ENCODE measurements around the gene CDH16.
"Not testable (repeated sequence)": the region's sequence is repeated elsewhere in the genome, so short reads cannot be mapped to it uniquely, and the experiment has no call there.

The CDH16 gene, protein sequence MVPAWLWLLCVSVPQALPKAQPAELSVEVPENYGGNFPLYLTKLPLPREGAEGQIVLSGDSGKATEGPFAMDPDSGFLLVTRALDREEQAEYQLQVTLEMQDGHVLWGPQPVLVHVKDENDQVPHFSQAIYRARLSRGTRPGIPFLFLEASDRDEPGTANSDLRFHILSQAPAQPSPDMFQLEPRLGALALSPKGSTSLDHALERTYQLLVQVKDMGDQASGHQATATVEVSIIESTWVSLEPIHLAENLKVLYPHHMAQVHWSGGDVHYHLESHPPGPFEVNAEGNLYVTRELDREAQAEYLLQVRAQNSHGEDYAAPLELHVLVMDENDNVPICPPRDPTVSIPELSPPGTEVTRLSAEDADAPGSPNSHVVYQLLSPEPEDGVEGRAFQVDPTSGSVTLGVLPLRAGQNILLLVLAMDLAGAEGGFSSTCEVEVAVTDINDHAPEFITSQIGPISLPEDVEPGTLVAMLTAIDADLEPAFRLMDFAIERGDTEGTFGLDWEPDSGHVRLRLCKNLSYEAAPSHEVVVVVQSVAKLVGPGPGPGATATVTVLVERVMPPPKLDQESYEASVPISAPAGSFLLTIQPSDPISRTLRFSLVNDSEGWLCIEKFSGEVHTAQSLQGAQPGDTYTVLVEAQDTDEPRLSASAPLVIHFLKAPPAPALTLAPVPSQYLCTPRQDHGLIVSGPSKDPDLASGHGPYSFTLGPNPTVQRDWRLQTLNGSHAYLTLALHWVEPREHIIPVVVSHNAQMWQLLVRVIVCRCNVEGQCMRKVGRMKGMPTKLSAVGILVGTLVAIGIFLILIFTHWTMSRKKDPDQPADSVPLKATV

DNA sequence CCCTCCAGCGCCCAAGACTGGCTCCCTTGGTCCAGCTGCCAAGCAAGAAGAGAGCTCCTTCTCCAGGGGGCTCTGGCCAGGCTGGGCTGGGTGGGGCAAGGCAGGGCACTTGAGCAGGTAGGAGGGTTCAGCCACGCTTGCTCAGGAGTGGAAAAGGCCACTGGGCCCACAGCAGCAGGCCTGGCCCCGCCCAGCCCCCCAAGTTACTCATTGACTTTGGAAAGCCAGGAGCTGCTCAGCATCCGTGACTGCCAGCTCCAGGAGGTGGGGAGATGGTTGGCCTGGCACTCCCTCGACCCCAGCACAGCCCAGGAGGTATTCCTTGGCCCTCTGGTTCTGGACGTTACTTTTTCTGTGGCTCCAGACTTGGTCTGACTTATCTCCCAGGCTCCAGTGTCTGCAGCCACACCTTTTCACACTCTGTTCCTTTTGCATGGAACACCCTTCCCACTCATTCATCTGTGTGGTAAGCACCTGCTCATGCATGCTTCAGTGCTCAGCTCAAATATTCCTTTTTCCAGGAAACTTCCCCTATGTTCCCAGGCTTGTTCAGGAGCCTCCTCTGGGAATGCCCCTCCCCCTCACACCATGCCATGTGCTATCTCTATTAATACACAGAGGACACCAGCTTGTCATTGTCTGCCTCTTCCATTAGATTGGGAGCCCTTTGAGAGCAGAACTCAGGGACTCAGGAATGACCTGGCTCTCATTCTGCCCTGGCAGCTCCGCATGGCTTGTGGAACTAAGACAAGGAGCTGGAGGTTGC lies at the start of gene CDH16:
Gene CDH16, minus strand, starts transcription at position 83 of the 766 bp plus-strand sequence. CDS start 820 bp downstream, outside the sequence.
- DNase-seq (ENCODE audit: low spot score): no peak

DNA sequence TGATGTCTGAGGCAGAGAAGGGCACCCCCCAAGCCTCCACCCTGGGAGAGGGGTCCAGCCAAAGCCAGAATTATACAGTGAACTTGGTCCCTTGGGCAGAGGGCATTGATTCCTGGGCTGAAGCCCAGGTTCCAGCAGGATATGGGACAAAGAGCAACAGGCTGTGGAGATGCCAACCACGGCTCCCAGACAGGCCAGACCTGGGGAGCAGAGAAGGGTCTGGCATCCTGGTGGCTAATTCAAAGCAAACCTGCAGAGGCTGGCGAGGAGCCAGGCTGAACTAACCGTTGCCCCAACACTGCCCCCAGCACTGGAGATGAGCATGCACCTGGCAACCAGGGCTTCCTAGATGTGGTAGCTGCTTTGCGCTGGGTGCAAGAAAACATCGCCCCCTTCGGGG lies 45.4 kb upstream of the CDH16 start:
- no peak for DNase-seq (ENCODE audit: low spot score)

DNA sequence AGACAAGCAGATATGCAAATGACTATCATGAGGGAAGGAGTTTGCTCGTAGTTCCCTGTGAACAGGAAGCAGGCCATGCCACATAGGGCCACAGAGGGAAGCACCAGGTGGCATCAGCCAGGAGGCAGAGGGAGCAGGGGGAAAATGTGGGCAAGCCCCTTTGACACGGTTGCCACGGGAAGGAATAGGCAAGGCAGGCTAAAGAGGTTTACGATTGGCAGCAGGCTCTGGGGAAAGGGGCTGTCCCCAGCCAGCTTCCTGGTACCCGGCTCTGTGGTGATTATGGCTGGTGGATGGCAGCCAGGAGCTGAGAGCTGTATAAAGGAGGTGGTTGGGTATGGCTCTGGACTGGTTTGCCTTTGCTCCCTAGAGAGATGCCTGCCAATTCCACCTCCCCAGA lies 43.2 kb upstream of the CDH16 start:
- DNase-seq (ENCODE audit: low spot score): no peak

DNA sequence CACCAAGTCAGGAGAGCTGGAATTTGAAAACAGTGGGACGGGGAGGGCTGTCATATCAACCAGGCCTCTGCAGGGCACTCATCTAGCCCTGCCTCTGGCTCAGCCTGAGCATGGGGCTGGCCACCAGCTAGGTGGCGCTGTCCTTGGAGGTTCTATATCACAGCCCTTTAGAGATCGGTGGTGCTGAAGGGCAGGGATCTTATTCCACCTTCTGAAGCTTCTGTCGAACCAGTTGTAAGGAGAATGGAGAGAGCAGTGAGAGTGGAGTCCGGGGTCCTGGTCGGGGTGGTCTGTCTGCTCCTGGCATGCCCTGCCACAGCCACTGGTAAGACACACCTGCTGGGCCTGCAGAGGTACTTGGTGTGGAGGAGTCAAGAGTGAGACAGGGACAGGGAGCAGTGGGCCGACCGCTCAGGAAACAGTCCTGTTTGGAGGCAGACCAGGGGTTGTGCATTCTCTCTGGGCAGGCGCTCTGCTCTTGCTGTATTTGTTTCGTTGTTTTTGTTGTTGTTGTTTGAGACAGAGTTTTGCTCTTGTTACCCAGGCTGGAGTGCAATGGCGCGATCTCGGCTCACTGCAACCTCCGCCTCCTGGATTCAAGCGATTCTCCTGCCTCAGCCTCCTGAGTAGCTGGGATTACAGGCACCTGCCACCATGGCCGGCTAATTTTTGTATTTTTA lies 42.5 kb upstream of the CDH16 start, which contains the start of gene CES3:
Gene CES3, plus strand, starts transcription at position 202 of the 680 bp plus-strand sequence. Its CDS starts 42 bp downstream, at position 244.
- DNase-seq (ENCODE audit: low spot score): peak; percentile 41

DNA sequence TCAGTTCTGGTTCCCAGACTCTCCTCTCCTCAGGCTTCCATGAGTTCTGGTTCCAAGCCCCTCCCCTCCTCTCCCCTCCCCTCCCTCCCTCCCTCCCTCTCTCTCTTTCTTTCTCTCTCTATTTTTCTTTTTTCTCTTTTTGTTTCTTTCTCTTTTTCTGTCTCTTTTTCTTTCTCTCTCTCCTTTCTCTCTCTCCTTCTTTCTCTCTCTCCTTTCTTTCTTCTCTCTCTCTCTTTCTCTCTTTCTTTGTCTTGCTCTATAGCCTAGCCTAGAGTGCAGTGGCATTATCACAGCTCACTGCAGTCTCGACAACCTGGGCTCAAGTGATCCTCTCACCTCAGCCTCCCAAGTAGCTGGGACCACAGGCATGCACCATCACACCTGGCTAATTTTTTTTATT lies 41.6 kb upstream of the CDH16 start:
- no peak for DNase-seq (ENCODE audit: low spot score)

DNA sequence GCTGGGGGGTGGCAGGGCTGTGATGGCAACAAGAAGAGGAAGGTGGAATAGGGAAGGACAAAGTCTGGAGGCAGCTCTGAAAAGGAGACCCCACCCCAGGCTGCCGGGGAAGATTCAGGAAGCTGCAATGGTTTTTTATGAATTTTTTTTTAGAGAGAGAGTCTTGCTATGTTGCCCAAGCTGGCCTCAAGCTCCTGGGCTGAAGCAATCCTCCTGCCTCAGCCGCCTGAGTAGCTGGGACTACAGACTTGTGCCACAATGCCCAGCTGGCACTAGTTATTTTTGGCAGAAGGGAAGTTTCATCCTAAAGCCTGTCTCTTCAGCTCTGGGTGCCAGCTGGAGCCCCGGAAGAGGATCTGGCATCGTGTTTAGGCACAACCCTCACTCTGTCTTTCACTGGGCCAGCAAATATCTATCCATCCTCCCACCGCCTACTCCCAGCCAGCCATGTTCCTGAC lies 41.0 kb upstream of the CDH16 start:
- no peak for DNase-seq (ENCODE audit: low spot score)

DNA sequence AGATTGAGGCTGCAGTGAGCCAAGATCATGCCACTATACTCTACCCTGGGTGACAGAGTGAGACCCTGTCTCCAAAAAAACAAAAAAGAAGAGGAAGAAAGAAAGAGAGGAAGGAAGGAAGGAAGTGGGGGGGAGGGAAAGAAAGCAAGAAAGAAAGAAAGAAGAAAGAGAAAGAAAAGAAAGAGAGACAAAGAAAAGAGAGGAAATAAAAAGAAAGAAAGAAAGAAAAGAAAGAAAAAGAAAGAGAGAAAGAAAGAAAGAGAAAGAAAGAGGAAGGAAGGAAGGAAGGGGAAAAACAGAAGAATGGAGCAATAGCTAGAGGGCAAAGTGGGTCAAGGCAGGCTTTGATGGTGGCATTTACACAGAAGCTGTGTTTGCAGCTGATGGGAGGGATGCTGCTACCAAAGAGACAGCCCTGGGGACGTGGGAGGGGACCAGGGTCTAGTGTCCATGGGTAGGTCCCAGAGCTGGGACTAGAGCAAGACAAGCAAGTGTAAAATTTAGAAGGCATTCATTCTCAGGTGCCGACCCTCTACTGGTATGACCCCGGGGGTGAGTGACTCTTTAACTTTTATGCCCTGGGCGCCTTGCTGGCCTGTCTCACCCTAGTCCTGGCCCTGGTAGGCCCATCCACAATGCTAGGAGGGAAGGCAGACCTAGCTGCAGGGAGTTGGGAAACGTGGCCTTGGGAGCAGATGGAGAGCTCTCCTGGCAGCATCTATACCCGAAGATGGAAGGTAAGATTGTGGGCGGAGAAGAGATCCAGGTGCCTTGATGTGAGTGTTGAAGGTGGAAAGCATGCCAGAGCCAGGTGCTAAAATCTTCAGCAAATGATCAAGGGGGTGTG lies 40.4 kb upstream of the CDH16 start:
- no peak for DNase-seq (ENCODE audit: low spot score)

DNA sequence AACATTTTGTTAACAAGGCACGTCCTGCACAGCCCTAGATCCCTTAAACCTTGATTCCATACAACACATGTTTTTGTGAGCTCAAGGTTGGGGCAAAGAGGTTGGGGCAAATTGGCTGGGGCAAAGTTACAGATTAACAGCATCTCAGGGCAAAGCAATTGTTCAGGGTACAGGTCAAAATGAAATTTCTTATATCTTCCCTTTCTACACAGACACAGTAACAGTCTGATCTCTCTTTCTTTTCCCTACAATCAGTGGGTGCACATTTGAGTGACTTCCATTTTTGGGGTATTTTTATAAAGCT lies 37.4 kb upstream of the CDH16 start:
- DNase-seq (ENCODE audit: low spot score): not testable (repeated sequence)

DNA sequence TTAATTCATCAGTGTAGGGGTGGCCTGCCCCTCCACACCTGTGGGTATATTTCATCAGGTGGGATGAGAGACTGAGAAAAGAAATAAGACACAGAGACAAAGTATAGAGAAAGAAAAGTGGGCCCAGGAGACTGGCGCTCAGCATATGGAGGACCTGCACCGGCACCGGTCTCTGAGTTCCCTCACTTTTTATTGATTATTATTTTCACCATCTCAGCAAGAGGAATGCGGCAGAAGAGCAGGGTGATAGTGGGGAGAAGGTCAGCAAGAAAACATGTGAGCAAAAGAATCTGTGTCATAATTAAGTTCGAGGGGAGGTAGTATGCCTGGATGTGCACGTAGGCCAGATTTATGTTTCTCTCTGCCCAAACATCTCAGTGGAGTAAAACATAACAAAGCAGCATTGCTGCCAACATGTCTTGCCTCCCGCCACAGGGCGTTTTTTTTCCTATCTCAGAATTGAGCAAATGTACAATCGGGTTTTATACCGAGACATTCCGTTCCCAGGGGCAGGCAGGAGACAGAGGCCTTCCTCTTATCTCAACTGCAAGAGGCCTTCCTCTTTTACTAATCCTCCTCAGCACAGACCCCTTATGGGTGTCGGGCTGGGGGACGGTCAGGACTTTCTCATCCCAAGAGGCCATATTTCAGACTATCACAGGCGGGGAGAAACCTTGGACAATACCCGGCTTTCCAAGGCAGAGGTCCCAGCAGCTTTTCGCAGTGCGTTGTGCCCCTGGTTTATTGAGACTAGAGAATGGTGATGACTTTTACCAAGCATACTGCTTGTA lies 36.9 kb upstream of the CDH16 start:
- not testable (repeated sequence) for DNase-seq (ENCODE audit: low spot score)

DNA sequence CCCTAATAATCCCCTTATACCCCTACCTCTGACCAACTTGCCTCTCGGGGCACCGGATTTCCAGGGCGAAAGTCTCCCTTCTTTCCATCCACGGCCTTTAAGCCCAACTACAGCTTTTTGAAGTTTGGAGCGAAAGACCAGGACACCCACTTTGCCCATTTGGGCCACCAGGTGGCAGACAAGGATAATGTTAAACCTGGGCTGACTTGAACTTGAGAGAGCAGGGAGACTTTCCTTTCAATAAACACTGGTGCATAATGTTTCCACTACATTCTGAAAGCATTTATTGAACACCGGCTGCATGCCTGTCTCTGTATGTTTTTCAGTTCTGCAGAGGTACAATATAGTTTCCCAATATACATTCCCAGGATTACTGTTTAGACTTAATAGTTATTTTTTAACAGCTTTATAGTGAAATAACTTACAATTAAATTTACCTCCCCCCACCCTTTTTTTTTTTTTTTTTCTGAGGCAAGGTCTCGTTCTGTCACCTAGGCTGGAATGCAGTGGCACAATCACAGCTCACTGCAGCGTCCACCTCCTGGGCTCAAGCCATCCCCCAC lies 35.5 kb upstream of the CDH16 start:
- peak; percentile 70 for DNase-seq (ENCODE audit: low spot score)

DNA sequence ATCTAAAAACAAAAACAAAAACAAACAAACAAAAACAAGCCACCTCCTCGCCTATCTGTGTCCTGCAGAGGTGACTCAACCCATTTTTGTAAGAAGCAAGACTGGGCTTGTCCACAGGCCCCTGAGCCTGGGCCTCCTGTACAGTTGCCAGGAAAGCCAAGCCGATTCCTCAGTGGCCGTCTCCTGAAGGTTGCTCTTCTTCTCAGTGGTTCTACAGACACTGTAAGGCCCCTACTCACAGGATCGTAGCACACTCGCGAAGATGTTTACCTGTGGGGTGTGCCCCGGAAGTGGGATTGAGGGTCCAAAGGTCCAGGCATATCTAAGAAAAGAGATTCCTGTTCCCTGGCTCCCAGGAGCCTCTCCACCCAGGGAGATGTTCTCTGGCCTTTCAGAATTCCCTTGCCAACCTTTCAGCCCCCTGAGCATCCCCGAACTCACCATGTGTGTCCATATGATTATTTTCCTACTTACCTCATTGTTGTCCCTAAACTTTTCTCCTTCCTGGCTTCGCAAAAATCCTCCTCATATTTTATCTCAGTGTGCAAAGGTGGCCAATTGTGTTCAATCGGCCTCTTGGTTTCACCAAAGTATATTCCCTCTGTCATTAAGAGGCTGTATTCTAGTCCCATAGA lies 34.9 kb upstream of the CDH16 start:
- DNase-seq (ENCODE audit: low spot score): no peak

DNA sequence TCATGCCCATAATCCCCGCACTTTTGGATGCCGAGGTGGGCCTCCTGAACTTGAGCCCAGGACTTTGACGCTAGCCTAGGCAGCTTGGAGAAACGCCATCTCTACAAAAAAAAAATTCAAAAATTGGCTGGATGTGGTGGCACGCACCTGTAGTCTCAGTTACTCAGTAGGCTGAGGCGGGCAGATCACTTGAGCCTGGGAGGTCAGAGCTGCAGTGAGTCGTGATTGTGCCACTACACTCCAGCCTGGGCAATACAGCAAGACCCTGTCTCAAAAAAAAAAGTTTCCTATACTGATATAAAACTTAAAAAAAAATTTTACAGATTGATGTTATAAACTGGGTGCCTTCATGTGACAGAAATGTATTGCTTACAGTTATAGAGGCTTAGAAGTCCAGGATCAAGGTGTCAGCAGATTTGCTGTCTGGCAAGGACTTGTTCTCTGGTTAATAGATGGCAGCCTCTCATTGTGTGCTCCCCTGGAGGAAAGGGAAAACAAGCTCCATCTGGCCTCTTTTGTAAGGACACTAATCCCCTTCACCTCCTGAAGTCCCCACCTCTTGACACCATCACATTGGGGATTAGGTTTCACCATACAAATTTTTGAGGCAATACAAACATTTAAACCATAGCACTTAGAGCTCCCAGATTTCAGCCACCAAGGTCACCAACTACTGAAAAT lies 33.9 kb upstream of the CDH16 start:
- no peak for DNase-seq (ENCODE audit: low spot score)

DNA sequence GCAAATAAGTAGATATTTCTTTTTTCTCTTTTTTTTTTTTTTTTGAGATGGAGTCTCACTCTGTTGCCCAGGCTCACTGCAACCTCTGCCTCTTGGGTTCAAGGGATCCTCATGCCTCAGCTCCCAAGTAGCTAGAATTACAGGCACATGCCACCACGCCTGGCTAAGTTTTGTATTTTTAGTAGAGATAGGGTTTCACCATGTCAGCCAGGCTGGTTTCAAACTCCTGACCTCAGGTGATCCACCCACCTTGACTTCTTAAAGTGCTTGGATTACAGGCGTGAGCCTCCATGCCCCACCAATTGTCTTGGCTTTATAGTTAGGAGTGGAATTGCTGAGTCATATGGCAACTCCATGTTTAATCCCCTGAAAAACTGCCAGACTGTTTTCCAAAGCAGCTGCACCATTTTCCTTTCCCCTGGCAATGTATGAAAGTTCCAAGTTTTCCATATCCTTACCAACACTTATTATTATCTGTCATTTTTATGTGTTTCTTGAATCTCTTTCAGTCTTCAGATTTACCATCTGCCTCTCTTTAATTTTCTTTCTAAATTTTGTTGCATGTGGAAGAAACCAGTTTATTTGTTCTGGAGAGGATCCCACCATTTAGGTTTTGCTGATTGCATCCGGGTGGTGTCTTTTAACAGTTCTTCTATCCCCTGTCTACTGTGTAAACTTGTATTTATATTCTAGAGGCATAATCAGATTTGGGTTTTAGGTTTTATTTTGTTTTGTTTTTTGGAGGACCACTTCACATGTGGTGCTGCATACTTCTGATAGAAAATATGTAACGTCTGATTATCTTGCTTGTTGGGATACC lies 32.5 kb upstream of the CDH16 start:
- DNase-seq (ENCODE audit: low spot score): no peak

DNA sequence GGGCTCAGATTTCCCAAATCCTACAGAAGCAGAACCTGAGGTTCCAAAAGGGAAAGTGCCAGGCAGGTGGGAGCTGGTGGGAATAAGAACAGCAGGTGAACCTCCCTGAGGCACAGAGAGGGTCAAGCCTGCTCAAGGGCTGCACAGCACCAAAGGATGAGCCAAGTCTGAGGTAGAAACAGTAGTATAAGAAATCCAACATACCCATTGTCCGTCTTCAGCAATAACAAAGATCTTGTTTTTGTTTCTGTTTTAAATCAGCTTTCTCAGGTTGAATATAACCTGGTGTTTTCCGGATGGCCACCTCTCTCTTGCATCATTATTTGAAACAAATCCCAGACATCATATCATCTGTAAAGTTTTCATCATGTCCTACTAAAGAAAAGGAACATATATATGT lies 31.8 kb upstream of the CDH16 start:
- no peak for DNase-seq (ENCODE audit: low spot score)

DNA sequence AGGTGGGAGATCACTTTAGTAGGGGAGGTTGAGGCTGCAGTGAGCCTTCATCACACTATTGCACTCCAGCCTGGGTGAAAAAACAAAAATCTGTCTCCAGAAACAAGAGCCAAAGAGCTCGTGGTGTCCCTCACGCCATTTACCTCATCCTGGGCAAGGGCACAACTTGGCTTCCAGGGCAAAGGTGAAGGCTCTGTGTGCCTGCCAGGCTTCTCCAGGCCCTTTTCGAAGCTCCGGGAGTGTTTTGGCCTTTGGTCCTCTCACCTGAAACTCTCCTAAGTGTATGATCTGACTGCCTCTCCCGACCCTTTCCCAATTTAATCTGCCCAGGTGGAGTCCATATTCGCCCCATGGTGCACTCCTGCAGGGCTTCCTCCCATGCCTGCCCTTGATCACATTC lies 30.8 kb upstream of the CDH16 start:
- no peak for DNase-seq (ENCODE audit: low spot score)

DNA sequence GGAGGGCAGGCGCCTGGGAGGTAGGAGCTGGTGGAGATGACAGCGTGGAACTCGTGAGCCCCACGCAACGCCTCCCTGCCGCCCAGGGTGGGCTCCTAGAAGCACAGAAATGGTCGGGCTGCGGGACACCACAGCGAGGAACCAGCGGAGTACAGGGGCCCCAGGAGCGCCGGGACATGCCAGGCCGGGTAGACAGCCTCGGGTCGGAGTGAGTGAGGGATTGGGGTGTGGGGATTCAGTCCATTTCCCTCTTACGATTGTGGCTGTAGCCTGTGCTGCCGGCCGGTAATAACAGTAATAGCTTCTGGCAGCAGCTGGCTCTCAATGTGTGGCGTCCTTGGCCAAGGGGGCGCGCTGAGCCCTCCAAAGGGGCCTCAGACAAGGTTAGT lies 30.1 kb upstream of the CDH16 start:
- DNase-seq (ENCODE audit: low spot score): no peak

DNA sequence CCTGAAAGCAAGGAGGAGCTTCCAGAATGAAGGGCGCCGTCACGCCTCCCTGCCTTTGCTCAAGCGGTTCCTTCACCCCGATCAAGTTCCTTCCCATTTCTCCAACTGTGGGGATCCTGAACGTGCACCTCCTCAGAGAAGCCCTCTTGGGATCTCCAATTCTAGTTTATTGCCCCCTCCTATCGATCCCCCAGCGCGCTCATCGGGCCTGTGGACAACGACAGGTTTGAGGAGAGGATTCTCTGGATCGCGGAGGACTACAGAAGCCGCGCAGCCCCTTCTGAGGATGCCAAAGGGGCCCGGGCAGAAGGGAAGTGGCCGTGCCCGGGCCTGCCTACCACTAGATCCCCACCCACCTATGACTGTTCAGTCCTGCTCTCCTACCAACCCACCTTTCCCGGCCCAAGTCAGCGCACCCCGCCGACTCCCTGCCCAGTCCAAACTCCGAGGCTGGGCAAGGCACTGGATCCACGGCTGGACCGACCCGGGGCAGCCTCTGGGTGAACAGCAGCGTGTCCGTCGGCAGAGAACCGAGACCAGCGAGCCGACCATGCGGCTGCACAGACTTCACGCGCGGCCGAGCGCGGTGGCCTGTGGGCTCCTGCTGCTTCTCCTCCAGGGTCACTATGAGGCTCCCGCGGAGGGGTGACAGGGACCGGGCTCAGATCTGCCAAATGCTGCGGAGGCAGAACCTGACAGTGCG lies 29.6 kb upstream of the CDH16 start:
- no peak for DNase-seq (ENCODE audit: low spot score)
